Loucy (cell line): ENCODE measurements around the gene MBNL3.

ENCODE experiments used
- CTCF ChIP-seq: fragments of 200-600 bp; sonication (generic); conservative IDR thresholded peaks from 2 replicates; pipeline ENCODE4 v1.5.1; 2014; ENCODE audit warnings: mild to moderate bottlenecking, antibody characterized with exemption, low read length
- EZH2phosphoT487 ChIP-seq: fragments of 200-600 bp; IDR thresholded peaks from 2 replicates; pipeline ENCODE4 v1.6.1; 2018; ENCODE audit warnings: antibody characterized with exemption, mild to moderate bottlenecking, moderate library complexity, borderline replicate concordance

- no peak for TF ChIP-seq CTCF
- TF ChIP-seq EZH2phosphoT487 = no peak
Measured at GRCh38 chrX:132367984-132368383, 120.9 kb downstream of the MBNL3 start.
